ENCODE data around the gene NEDD4L. TPM values are rescaled to one million over a fixed set of nuclear protein-coding genes. Genes with fewer than 3 reads are reported as not detected.

Gene NEDD4L
- total and polyA plus RNA-seq, 8 donors = 88.0 to 159 (median 95.2) TPM

GRCh38 chr18:58032233-58032632 lies 11.8 kb upstream of the NEDD4L start:
- no peak overlapping the region for H3K4me3 ChIP-seq
- TF ChIP-seq CTCF (IDR thresholded peaks at IDR 0.05) = no peak
- H3K27me3 ChIP-seq = no peaks in the 10 kb centered on the region
- DNase-seq (no peak), ATAC-seq (no peak)
- no peaks in the 10 kb centered on the region for H3K9me3 ChIP-seq
- no peak overlapping the region for H3K27ac ChIP-seq
- no peaks in the 10 kb centered on the region for H3K36me3 ChIP-seq
- no peaks in the 10 kb centered on the region for H3K4me1 ChIP-seq
- intact Hi-C loops (cut with DNase I) = no loop called here

- DNase-seq = no peak
- no peak for TF ChIP-seq CTCF (IDR thresholded peaks at IDR 0.05)
These were observed 10.8 kb upstream of the NEDD4L start for GRCh38 chr18:58033216-58033615.

GRCh38 chr18:58034370-58034769 lies 9.7 kb upstream of the NEDD4L start:
- no peaks in the 10 kb centered on the region for H3K4me1 ChIP-seq
- TF ChIP-seq CTCF (IDR thresholded peaks at IDR 0.05) = no peak
- H3K27me3 ChIP-seq = no peaks in the 10 kb centered on the region
- H3K27ac ChIP-seq = no peak overlapping the region
- no peaks in the 10 kb centered on the region for H3K9me3 ChIP-seq
- no peak for DNase-seq
- no peak overlapping the region for H3K4me3 ChIP-seq
- no peaks in the 10 kb centered on the region for H3K36me3 ChIP-seq
- ATAC-seq = no peak
- intact Hi-C loops (cut with DNase I) = no loop called here

More at GRCh38 chr18:58033216-58033615, 10.8 kb upstream of the NEDD4L start:
- ATAC-seq = no peak
- Histone ChIP-seq H3K36me3 (no peaks in the 10 kb centered on the region), H3K4me1 (no peaks in the 10 kb centered on the region), H3K4me3 (no peak overlapping the region), H3K27me3 (no peaks in the 10 kb centered on the region), H3K27ac (no peak overlapping the region), H3K9me3 (no peaks in the 10 kb centered on the region)
- intact Hi-C loops (cut with DNase I) = no loop called here

- Histone ChIP-seq H3K4me1 (no peaks in the 10 kb centered on the region), H3K27me3 (no peaks in the 10 kb centered on the region), H3K9me3 (no peaks in the 10 kb centered on the region), H3K27ac (no peak overlapping the region), H3K4me3 (no peak overlapping the region), H3K36me3 (no peaks in the 10 kb centered on the region)
- TF ChIP-seq CTCF (IDR thresholded peaks at IDR 0.05) = no peak
- no peak for ATAC-seq
- intact Hi-C loops (cut with DNase I) = no loop called here
- DNase-seq = no peak
These were observed 6.9 kb upstream of the NEDD4L start for GRCh38 chr18:58037163-58037562.

GRCh38 chr18:58038063-58038462 lies 6.0 kb upstream of the NEDD4L start:
- H3K9me3 ChIP-seq = no peaks in the 10 kb centered on the region
- no peak overlapping the region for H3K4me3 ChIP-seq
- intact Hi-C loops (cut with DNase I) = no loop called here
- H3K36me3 ChIP-seq = no peaks in the 10 kb centered on the region
- no peak overlapping the region for H3K27ac ChIP-seq
- peaks cover 0 to 8% of the 10 kb centered on the region in 2 donors for H3K27me3 ChIP-seq
- DNase-seq = no peak
- peaks cover 0 to 4% of the 10 kb centered on the region in 2 donors for H3K4me1 ChIP-seq
- no peak for ATAC-seq
- no peak for TF ChIP-seq CTCF (IDR thresholded peaks at IDR 0.05)

Data from left lung (tissue), 10 donors.